Stimulated activated CD4-positive, alpha-beta T cell treated with anti-CD3 and anti-CD28 coated beads, Interleukin-4, amount 100 ng/mL, for 4 hours (primary cell): ENCODE measurements around the gene MAOA.
"Not testable (repeated sequence)": the region's sequence is repeated elsewhere in the genome, so short reads cannot be mapped to it uniquely, and the experiment has no call there.

Experiments used
- DNase-seq, 2 experiments: peaks; one replicate each; pipeline ENCODE4 v3.0.0-alpha.2; 2020

MAOA gene

GRCh38 chrX:43664258-43664657 lies 8.2 kb downstream of the MAOA start:
- DNase-seq = no peak

GRCh38 chrX:43664708-43665107 lies 8.6 kb downstream of the MAOA start:
- no peak for DNase-seq

DNA sequence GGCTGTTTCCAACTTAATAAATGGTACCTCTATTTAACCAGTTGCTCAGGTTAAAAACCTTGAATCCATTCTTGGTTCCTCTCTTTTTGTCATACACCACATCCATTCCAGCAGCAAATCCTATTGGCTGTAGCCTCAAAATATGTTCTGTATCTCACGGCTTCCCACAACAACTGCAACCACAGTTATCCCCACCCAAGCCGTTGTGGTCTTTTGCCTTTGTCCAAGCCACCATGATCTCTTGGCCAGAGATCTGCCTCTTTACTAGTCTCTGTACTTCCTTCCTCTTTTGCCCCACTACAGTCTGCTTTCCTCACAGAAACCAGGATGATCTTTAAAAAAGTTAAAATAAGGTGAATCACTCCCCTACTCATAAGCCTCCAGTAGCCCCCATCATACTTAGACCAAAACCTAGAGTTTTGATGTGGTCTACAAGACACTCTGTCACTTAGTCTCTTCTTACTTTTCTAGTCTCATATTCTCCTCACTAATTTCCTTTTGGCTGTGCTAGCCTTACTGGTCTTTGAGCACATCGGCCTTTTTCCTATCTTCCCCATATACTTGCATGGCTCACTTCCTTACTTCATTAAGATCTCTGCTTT lies 10.3 kb downstream of the MAOA start:
- no peak for DNase-seq

GRCh38 chrX:43675965-43676628 lies 20.0 kb downstream of the MAOA start:
- not testable (repeated sequence) for DNase-seq

- DNase-seq = no peak
Observed at GRCh38 chrX:43676971-43677572, 21.0 kb downstream of the MAOA start.

- DNase-seq = no peak
Observed at GRCh38 chrX:43677993-43678392, 21.9 kb downstream of the MAOA start.

DNA sequence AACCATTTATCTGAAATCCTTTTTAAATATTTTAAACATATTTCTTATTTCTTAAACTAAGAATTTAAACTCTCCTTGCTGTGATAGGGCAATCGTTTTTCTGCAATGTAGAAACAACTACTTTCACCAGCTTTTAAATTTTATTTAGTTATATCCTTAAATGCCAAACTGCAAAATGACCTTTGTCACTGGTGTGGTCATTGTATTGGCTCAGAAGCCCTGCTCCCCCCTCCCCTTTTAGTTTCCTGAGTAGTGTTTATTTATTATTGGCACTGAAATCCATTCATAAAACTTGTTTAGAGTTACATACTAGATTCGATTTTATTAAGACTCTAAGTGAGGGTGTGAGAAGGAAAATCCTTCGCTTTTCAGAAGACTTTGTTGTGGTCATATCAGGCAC lies 23.0 kb downstream of the MAOA start:
- no peak for DNase-seq

GRCh38 chrX:43679778-43680177 lies 23.7 kb downstream of the MAOA start:
- DNase-seq = no peak

- DNase-seq = no peak
Observed at GRCh38 chrX:43682726-43683125, 26.6 kb downstream of the MAOA start.

GRCh38 chrX:43685221-43685620 lies 29.1 kb downstream of the MAOA start:
- no peak for DNase-seq

DNA sequence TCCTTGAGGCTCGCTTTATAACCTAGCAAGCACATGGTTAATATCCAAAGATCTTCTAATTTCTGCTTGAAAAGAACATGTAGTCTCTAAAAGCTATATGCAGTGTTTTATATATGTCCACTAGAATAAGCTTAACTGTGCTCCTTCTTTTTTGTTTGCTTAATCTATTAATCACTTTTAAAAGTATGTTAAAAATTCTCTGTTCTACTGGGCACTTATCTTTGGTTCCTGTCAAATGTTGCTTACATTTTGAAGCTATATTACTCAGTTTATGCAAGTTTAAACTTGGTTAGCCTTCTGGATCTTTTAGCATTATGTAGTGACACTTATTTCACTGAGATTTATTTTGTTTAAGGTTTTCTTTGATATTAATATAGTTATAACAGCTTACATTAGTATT lies 32.5 kb downstream of the MAOA start:
- no peak for DNase-seq

GRCh38 chrX:43693602-43694406 lies 37.7 kb downstream of the MAOA start:
- no peak for DNase-seq

DNA sequence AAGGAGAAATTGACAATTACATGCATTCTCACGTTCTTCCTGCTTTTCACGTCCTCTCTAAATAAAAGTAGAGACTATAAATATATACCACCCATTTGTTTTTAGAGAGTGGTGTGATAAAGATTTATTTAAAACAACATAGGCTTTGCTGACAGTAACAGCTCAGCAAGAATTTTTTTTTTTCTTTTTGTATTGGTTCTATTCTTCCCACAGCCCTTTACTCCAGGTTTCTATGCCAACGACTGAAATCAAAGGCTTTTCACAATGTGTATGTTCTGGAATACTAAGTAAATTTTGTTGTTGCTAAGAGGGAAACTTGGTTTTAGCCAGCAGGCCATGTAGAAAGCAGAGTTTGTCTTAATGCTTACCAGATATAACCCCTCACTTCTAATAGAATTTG lies 43.4 kb downstream of the MAOA start:
- DNase-seq = no peak

DNA sequence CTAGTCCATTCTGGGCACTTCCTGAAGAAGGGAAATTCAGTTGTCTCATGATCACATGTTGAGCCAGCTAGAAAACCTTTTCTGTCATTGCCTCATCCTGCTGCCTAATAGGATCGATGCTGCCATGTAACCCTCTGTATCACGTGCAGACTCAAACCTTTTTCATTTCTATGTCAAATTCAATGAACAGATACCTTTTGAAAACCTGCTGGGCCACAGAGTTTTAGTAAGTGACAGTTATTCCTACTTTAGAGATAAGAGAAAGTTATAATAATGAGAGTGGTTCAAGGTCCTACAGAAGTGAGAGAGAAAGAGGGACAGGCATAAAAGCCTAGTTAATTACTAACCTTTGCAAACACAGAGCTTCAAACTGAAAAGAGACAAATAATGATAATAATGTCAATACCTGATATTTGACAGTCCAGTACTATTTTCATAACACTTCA lies 46.0 kb downstream of the MAOA start:
- DNase-seq = no peak

DNA sequence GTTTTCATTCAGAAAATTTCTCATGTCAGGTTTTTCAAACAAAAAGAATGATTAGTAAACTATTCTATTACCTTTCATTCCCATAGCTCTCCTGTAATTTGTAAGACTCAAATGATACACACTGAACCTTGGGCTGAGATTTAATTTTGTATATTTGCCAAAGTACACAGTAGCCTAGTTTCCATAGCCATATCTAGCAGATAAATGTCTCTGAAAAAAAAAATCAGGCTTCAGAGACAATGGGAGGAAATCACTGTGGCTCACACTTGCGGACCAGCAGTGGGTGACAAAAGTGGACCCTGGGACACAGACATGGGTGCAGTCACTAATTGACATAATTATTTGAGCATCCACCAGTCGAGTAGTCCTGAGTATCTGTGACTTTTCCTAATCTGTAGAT lies 46.6 kb downstream of the MAOA start:
- DNase-seq = no peak

- no peak for DNase-seq
Observed at GRCh38 chrX:43703211-43703791, 47.2 kb downstream of the MAOA start.

- DNase-seq = no peak
Observed at GRCh38 chrX:43706786-43707370, 50.8 kb downstream of the MAOA start.

DNA sequence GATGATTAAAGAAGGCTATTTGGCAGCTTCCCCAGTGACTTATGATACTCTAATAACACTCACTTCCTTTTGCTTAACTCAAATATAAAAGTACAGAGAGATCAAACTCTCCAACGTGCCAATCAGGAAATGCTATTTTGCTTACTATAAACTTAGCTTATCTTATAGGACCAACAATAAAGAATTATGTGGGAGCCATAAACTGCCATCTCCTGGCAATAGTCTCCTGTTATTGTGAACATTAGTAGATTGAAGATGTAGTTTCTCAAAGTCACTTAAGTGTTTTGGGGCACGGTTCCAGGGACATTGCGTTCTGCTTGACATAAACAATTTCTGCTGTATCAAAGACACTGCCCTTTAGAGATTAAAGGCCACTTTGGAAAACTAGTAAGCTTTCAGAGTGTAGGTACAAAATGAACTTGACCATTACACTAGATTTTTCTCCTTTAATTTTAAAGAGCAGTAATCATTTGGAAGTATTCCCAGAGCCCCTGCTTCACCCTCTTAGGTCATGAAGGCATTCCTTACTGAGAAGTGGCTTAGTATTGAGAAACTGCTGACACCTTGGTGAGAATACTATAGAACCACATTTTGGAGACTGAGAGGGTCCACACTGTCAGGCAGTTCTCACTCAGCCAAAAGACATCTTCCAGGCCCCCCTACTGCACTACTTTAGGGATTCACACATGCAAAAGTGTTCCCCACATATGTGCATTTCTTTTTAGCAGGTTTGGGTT lies 51.9 kb downstream of the MAOA start:
- no peak for DNase-seq

- no peak for DNase-seq
Observed at GRCh38 chrX:43716144-43716543, 60.0 kb downstream of the MAOA start.

GRCh38 chrX:43716696-43717095 lies 60.6 kb downstream of the MAOA start:
- DNase-seq = no peak

GRCh38 chrX:43717161-43717560 lies 61.1 kb downstream of the MAOA start:
- DNase-seq = no peak

DNA sequence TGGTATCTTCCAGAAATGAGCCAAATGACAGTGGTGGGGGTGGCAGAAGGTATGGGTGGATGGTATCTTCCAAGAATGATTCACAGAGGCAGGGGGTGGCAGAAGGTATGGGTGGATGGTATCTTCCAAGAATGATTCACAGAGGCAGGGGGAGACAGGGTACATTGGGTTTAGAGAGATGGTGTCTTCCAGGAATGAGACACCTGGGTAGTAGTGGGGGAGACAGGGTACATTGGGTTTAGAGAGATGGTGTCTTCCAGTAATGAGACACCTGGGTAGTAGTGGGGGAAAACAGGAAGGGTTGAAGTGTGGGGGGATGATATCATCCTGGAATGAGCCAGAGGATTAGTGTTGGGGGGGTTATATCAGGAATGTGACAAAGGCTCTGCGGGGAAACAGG lies 62.0 kb downstream of the MAOA start:
- DNase-seq = no peak
